ENCODE data around the gene QTRT2. TPM values are rescaled to one million over a fixed set of nuclear protein-coding genes. Genes with fewer than 3 reads are reported as not detected.

QTRT2 gene
- total and polyA plus RNA-seq, 4 donors = 4.3 to 11.3 (median 5.9) TPM

DNA sequence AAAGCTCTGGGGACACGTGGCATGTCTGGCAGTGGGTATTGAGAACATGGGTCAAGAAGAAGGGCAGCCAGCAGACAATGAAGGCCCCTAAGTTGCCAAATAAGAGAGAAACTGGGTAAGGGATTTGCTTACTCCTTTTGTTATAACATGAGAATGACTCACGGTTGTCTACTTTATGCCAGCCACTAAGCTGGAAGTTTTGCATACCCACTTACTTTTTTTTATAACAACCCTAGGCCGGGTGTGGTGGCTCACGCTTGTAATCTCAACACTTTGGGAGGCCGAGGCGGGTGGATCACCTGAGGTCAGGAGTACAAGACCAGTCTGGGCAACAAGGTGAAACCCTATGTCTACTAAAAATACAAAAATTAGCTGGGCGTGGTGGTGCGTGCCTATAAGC, 72.3 kb downstream of the QTRT2 start:
- Histone ChIP-seq H3K27ac (ENCODE audit: low read depth in 1 of 2, low read length in 2 of 2) (no peak overlapping the region), H3K9ac (ENCODE audit: low read depth in 1 of 2, low read length in 2 of 2) (no peak overlapping the region), H3K4me3 (ENCODE audit: low read depth in 1 of 3, low read length in 3 of 3) (no peak overlapping the region), H3K9me3 (ENCODE audit: control insufficient read depth in 4 of 4, low read length in 3 of 4) (no peaks in the 10 kb centered on the region), H3K4me1 (ENCODE audit: control insufficient read depth in 4 of 4, insufficient read depth in 4 of 4, low read length in 3 of 4) (no peaks in the 10 kb centered on the region), H3K27me3 (ENCODE audit: control insufficient read depth in 4 of 4, insufficient read depth in 4 of 4, low read length in 3 of 4) (peaks cover 0 to 3% (median 0%) of the 10 kb centered on the region in 4 donors), H3K36me3 (ENCODE audit: control insufficient read depth in 4 of 4, insufficient read depth in 3 of 4, low read depth in 1 of 4, low read length in 3 of 4) (no peaks in the 10 kb centered on the region)
- no peak for DNase-seq (ENCODE audit: low spot score)
- TF ChIP-seq, protein P1, sequence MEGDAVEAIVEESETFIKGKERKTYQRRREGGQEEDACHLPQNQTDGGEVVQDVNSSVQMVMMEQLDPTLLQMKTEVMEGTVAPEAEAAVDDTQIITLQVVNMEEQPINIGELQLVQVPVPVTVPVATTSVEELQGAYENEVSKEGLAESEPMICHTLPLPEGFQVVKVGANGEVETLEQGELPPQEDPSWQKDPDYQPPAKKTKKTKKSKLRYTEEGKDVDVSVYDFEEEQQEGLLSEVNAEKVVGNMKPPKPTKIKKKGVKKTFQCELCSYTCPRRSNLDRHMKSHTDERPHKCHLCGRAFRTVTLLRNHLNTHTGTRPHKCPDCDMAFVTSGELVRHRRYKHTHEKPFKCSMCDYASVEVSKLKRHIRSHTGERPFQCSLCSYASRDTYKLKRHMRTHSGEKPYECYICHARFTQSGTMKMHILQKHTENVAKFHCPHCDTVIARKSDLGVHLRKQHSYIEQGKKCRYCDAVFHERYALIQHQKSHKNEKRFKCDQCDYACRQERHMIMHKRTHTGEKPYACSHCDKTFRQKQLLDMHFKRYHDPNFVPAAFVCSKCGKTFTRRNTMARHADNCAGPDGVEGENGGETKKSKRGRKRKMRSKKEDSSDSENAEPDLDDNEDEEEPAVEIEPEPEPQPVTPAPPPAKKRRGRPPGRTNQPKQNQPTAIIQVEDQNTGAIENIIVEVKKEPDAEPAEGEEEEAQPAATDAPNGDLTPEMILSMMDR (IDR thresholded peaks at IDR 0.05; ENCODE audit: low read depth, low read length, missing input control) = no peak
- TF ChIP-seq, protein P2, sequence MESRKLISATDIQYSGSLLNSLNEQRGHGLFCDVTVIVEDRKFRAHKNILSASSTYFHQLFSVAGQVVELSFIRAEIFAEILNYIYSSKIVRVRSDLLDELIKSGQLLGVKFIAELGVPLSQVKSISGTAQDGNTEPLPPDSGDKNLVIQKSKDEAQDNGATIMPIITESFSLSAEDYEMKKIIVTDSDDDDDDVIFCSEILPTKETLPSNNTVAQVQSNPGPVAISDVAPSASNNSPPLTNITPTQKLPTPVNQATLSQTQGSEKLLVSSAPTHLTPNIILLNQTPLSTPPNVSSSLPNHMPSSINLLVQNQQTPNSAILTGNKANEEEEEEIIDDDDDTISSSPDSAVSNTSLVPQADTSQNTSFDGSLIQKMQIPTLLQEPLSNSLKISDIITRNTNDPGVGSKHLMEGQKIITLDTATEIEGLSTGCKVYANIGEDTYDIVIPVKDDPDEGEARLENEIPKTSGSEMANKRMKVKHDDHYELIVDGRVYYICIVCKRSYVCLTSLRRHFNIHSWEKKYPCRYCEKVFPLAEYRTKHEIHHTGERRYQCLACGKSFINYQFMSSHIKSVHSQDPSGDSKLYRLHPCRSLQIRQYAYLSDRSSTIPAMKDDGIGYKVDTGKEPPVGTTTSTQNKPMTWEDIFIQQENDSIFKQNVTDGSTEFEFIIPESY (IDR thresholded peaks at IDR 0.05) = no peak
- no peak for TF ChIP-seq SP1 (IDR thresholded peaks at IDR 0.05)
- TF ChIP-seq JUND (IDR thresholded peaks at IDR 0.05) = no peak
- no peak for TF ChIP-seq RAD21 (IDR thresholded peaks at IDR 0.05)
- no peak for TF ChIP-seq HNF4G (IDR thresholded peaks at IDR 0.05)
- no peak for TF ChIP-seq NR2F2 (IDR thresholded peaks at IDR 0.05)
- TF ChIP-seq, protein P3, sequence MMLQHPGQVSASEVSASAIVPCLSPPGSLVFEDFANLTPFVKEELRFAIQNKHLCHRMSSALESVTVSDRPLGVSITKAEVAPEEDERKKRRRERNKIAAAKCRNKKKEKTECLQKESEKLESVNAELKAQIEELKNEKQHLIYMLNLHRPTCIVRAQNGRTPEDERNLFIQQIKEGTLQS (IDR thresholded peaks at IDR 0.05) = no peak
- TF ChIP-seq HNF4A (conservative IDR thresholded peaks at IDR 0.05) = no peak
- TF ChIP-seq RXRA (IDR thresholded peaks at IDR 0.05) = no peak
- TF ChIP-seq YY1 (IDR thresholded peaks at IDR 0.05) = no peak
- no peak for TF ChIP-seq TAF1 (conservative IDR thresholded peaks at IDR 0.05)
- TF ChIP-seq FOXA1 (IDR thresholded peaks at IDR 0.05) = no peak
- TF ChIP-seq, protein P4, sequence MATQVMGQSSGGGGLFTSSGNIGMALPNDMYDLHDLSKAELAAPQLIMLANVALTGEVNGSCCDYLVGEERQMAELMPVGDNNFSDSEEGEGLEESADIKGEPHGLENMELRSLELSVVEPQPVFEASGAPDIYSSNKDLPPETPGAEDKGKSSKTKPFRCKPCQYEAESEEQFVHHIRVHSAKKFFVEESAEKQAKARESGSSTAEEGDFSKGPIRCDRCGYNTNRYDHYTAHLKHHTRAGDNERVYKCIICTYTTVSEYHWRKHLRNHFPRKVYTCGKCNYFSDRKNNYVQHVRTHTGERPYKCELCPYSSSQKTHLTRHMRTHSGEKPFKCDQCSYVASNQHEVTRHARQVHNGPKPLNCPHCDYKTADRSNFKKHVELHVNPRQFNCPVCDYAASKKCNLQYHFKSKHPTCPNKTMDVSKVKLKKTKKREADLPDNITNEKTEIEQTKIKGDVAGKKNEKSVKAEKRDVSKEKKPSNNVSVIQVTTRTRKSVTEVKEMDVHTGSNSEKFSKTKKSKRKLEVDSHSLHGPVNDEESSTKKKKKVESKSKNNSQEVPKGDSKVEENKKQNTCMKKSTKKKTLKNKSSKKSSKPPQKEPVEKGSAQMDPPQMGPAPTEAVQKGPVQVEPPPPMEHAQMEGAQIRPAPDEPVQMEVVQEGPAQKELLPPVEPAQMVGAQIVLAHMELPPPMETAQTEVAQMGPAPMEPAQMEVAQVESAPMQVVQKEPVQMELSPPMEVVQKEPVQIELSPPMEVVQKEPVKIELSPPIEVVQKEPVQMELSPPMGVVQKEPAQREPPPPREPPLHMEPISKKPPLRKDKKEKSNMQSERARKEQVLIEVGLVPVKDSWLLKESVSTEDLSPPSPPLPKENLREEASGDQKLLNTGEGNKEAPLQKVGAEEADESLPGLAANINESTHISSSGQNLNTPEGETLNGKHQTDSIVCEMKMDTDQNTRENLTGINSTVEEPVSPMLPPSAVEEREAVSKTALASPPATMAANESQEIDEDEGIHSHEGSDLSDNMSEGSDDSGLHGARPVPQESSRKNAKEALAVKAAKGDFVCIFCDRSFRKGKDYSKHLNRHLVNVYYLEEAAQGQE (IDR thresholded peaks at IDR 0.05) = no peak
- TF ChIP-seq EGR1 (IDR thresholded peaks at IDR 0.05; ENCODE audit: low read depth in 2 of 2) = no peak
- TF ChIP-seq FOXA2 (IDR thresholded peaks at IDR 0.05) = no peak
- TF ChIP-seq, protein P5, sequence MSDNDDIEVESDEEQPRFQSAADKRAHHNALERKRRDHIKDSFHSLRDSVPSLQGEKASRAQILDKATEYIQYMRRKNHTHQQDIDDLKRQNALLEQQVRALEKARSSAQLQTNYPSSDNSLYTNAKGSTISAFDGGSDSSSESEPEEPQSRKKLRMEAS (IDR thresholded peaks at IDR 0.05) = no peak
- WGBS = 89% methylated on average over 8 of the region's 8 CpGs

DNA sequence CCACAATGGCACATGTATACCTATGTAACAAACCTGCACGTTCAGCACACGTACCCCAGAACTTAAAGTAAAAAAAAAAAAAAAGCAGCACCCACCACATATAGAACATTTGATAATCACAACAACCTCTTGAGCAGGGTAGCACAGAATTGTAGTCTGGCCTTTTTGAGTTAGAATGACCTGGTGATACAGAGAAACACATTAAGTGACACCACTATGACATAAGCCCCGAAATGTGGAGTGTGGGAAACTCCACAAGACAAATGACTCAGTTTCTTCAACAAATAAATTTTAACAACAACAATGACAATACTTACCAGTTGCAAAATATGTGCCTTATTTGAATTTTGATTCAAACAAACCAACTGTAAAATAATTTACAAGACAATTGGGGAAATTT, 76.0 kb downstream of the QTRT2 start:
- Histone ChIP-seq H3K9ac (ENCODE audit: low read depth in 1 of 2, low read length in 2 of 2) (no peak overlapping the region), H3K27ac (ENCODE audit: low read depth in 1 of 2, low read length in 2 of 2) (no peak overlapping the region), H3K9me3 (ENCODE audit: control insufficient read depth in 4 of 4, low read length in 3 of 4) (no peaks in the 10 kb centered on the region), H3K36me3 (ENCODE audit: control insufficient read depth in 4 of 4, insufficient read depth in 3 of 4, low read depth in 1 of 4, low read length in 3 of 4) (no peaks in the 10 kb centered on the region), H3K4me3 (ENCODE audit: low read depth in 1 of 3, low read length in 3 of 3) (no peak overlapping the region), H3K27me3 (ENCODE audit: control insufficient read depth in 4 of 4, insufficient read depth in 4 of 4, low read length in 3 of 4) (no peaks in the 10 kb centered on the region), H3K4me1 (ENCODE audit: control insufficient read depth in 4 of 4, insufficient read depth in 4 of 4, low read length in 3 of 4) (no peaks in the 10 kb centered on the region)
- WGBS = 91% methylated on average over 3 of the region's 3 CpGs
- DNase-seq (ENCODE audit: low spot score) = no peak
- TF ChIP-seq FOXA2 (IDR thresholded peaks at IDR 0.05) (no peak), JUND (IDR thresholded peaks at IDR 0.05) (no peak), HNF4A (conservative IDR thresholded peaks at IDR 0.05) (no peak), SP1 (IDR thresholded peaks at IDR 0.05) (no peak), RXRA (IDR thresholded peaks at IDR 0.05) (no peak), YY1 (IDR thresholded peaks at IDR 0.05) (no peak), RAD21 (IDR thresholded peaks at IDR 0.05) (no peak), GABPA (IDR thresholded peaks at IDR 0.05 in 1 of 2, conservative IDR thresholded peaks at IDR 0.05 in 1 of 2) (no peak), TAF1 (conservative IDR thresholded peaks at IDR 0.05) (no peak), FOXA1 (IDR thresholded peaks at IDR 0.05) (no peak), HNF4G (IDR thresholded peaks at IDR 0.05) (no peak)
- TF ChIP-seq, protein P1 (IDR thresholded peaks at IDR 0.05; ENCODE audit: low read depth, low read length, missing input control) = no peak
- TF ChIP-seq, protein P5 (IDR thresholded peaks at IDR 0.05) = no peak
